A549 treated with AZD2906 at 1 μM for 4 hours (cell line): ENCODE measurements around the gene STRADA. TPM values are rescaled to one million over a fixed set of nuclear protein-coding genes. Genes with fewer than 3 reads are reported as not detected.

Experiments
- total RNA-seq: library from RNA; stranded (reverse); fragments of 200-300 nt; extraction: Qiagen RNA extraction; gene quantifications from 5 replicates; pipeline ENCODE4 v1.2.3, GENCODE V29; 2022

The STRADA gene, protein sequence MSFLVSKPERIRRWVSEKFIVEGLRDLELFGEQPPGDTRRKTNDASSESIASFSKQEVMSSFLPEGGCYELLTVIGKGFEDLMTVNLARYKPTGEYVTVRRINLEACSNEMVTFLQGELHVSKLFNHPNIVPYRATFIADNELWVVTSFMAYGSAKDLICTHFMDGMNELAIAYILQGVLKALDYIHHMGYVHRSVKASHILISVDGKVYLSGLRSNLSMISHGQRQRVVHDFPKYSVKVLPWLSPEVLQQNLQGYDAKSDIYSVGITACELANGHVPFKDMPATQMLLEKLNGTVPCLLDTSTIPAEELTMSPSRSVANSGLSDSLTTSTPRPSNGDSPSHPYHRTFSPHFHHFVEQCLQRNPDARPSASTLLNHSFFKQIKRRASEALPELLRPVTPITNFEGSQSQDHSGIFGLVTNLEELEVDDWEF
- 23.5 to 26.8 TPM (median 25.5 TPM) in 5 replicates for total RNA-seq

GRCh38 chr17:63741408-63742173, at the start of gene STRADA:
Gene STRADA (minus strand): TSS chr17:63741799. CDS start chr17:63728369, 13,430 bp downstream.

GRCh38 chr17:63774141-63774968, 32.8 kb upstream of the STRADA start, which contains the start of gene DDX42:
Gene DDX42 (plus strand): TSS chr17:63774170. CDS start chr17:63787050, 12,880 bp downstream.

DNA sequence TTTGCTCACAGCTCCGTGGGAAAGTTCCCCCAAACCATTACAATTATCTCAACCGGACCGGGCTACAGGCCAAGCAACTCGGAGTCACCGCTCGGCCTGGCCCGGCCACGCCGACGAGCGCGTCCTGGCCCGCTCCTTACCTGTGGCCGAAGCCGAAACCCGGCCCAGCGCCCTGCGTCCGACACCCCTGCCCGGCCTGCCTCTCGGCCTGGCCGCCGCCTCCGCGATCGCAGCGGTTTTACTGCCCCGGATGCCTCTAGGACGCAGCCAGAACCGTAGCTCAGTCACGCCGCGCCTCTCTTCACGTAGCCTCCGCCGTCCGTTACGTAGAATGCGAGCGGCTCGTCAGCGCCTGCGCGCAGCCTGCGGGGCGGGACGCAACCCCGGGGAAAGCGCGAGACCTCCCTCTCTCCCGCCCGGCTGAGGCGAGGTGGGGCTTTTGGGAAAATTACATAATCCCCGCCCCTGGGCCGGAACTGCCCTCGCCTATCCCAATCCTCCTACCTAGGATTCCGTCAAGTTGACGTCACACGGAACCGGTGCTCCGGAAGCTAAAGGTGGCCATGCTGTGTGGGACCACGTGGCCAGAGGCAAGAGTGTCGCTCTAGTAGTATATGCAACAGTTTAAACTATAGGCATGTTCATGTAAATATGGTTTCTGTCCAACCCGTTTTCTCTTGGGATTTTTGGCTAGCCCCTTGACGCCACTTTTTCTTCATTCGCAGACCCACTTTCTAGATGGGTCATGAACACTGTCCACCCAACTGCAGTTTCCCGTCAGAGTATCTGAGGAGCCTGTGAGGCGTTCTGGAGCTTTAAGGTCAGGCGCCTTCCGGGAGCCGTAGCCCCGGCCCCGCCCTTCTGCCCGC, 31.9 kb upstream of the STRADA start, which contains the start of gene CCDC47:
Gene CCDC47, minus strand, starts transcription at position 326 of the 869 bp plus-strand sequence. CDS start 7,422 bp downstream, outside the sequence.

DNA sequence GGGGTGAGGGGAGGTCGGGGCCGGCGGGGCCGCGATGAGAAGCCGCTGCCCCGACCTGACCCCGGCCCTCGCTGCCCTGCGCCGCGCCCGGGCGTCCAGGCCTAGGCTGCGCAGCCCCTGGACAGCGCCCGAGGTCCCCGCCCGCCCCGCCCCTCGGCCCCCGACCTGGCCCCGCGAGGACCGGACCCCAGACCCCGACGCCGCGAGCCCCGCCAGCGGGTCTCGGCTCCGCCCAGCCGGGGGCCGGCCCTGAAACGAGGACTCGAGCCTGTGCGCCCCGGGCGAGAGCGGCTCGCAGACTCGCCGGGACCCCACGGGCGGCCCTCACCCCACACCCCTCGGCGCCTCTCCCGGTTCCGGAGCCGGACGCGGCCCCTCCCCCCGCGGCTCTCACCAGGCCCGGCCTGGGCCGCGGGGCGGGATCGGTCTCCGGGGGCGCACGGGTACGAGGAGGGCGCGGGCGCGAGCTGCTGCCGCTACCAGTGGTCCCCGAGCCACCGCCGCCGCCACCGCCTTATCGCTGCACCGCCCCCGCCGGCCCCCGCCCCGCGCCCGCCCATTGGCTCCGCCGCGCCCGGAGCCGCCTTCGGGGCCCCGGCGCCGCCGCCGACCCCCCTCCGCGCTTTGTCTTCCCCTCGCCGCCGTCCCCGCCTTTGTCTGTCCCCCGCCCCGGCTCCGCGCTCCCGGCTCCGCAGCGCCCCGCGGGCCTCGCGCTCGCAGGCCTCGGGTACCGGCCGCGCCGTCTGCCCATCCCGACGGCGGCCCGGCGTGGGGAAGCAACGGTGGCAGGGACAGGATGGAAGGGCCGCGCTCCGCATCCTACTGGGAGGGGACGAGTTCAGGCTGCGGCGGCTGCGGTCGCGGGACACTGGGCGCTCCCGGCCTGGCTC, 41.7 kb downstream of the STRADA start, which contains the start of gene LIMD2:
Gene LIMD2, minus strand, starts transcription at position 488 of the 890 bp plus-strand sequence. CDS start 827 bp downstream, outside the sequence.

Other genes with a start within 250 kb of the STRADA start
- gene KCNH6, start 218.4 kb downstream of the STRADA start, total RNA-seq, result not detected in 5 replicates
- gene DCAF7, start 191.3 kb downstream of the STRADA start, total RNA-seq, result 48.1 to 62.3 TPM (median 57.4 TPM) in 5 replicates
- 51.5 to 55.5 TPM (median 54.7 TPM) in 5 replicates for gene TACO1, start 140.9 kb downstream of the STRADA start, total RNA-seq
- gene MAP3K3, start 119.4 kb downstream of the STRADA start, total RNA-seq, result 14.7 to 19.3 TPM (median 17.8 TPM) in 5 replicates
- gene LIMD2, start 41.7 kb downstream of the STRADA start, total RNA-seq, result 7.8 to 13.0 TPM (median 10.6 TPM) in 5 replicates
- gene CCDC47, start 31.8 kb upstream of the STRADA start, total RNA-seq, result 88.4 to 136 TPM (median 94.2 TPM) in 5 replicates
- 88.4 to 107 TPM (median 92.5 TPM) in 5 replicates for gene DDX42, start 32.4 kb upstream of the STRADA start, total RNA-seq
- 195 to 239 TPM (median 204 TPM) in 5 replicates for gene PSMC5, start 85.6 kb upstream of the STRADA start, total RNA-seq
- gene FTSJ3, start 85.9 kb upstream of the STRADA start, total RNA-seq, result 43.9 to 61.3 TPM (median 52.1 TPM) in 5 replicates
- gene SMARCD2, start 100.9 kb upstream of the STRADA start, total RNA-seq, result 53.1 to 63.3 TPM (median 56.4 TPM) in 5 replicates
- gene CSH2, start 131.9 kb upstream of the STRADA start, total RNA-seq, result not detected in 5 replicates
- not detected in 5 replicates for gene GH2, start 140.1 kb upstream of the STRADA start, total RNA-seq
- gene CSH1, start 154.8 kb upstream of the STRADA start, total RNA-seq, result not detected in 5 replicates
- not detected in 5 replicates for gene CSHL1, start 169.5 kb upstream of the STRADA start, total RNA-seq
- not detected in 5 replicates for gene GH1, start 177.0 kb upstream of the STRADA start, total RNA-seq
- 0.07 to 0.08 TPM in 2 of 5 replicates, not detected in the others for gene CD79B, start 190.5 kb upstream of the STRADA start, total RNA-seq
- gene SCN4A, start 231.1 kb upstream of the STRADA start, total RNA-seq, result 0.02 to 0.13 TPM (median 0.03 TPM) in 5 replicates